Measurements from ENCODE around the gene PKLR.
"Not testable (repeated sequence)": the region's sequence is repeated elsewhere in the genome, so short reads cannot be mapped to it uniquely, and the experiment has no call there.

PKLR gene

DNA sequence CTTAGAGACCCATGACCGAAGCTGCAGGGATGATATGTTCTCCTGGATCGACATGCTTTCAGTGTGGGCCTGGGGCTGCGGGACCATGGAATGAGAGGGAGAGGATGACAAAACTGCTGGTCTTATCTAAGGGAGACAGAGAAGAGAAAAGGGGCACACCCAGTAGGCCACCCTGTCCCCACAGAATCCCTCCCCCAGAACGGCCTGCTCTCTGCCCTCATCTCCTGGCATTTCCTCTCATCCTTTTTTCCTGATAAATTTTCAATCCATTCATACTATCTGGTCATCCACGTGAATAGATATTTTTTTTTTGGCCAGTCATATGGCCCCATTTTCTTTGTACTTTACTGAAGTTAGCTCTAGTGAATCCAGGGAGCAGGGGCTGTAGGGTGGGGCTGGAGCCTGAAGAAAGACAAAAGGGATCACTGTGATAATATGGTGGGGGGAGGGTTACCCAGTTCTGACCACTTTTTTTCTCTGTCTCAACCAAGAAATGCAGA, at the start of gene PKLR:
TSS of gene PKLR (minus strand) at position 97 of the 500 bp plus-strand sequence. CDS start at position 54, 43 bp downstream.
- ATAC-seq (no peak), DNase-seq (no peak)

DNA sequence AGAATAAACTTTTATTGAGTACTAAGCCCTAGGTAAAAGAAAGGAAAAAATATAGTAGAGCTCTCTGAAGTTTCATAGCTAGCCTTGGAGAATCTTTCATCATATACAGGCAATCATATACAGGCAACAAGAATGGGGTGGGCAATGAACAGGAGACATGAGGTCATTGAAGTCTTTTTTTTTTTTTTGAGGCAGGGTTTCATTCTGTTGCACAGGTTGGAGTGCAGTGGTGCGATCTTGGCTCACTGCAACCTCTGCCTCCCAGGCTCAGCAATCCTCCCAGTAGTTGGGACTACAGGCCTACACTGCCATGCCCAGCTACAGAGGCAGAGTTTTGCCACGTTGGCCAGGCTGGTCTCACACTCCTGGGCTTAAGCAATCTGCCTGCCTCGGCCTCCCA, 41.6 kb upstream of the PKLR start:
- ATAC-seq: no peak
- DNase-seq: no peak

DNA sequence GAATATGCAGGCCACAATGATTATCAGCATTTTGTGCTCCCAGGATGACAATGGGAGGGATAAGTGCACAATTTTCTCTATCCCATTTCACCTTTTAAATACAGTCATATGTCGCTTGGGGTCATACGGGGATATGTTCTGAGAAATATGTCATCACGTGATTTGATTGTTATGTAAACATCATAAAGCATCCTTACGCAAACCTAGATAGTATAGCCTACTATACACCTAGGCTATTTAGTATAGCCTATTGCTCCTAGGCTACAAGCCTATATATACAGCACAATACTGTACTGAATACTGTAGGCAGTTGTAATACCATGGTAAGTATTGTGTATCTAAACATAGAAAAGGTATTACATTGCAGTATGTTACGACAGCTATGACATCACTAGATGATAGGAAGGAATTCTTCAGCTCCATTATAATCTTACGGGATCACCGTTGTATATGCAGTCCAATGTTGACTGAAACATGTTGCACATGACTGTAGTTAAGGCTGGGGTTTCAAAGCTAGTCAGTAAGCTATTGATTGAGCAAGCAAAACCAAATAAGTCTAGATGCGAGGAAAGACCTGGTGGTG, 38.4 kb upstream of the PKLR start:
- ATAC-seq: no peak
- DNase-seq: no peak

DNA sequence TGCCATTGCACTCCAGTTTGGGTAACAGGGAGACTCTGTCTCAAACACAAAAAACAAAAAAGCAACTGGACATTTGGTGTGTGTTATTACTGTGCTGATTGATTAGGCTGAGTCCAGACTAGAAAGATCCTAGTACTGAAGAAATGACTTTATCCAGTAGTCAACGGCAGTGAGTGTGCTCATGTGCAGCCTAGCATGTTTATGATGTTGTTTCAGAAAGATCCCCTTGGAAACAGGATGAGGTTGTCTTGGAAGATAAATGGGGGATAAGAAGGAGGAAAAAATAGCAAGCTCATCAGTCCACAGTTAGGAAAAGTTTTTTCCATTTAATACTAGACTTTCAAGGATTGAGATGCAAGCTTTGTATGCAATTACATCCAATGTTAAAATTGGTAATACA, 33.7 kb upstream of the PKLR start:
- ATAC-seq: no peak

DNA sequence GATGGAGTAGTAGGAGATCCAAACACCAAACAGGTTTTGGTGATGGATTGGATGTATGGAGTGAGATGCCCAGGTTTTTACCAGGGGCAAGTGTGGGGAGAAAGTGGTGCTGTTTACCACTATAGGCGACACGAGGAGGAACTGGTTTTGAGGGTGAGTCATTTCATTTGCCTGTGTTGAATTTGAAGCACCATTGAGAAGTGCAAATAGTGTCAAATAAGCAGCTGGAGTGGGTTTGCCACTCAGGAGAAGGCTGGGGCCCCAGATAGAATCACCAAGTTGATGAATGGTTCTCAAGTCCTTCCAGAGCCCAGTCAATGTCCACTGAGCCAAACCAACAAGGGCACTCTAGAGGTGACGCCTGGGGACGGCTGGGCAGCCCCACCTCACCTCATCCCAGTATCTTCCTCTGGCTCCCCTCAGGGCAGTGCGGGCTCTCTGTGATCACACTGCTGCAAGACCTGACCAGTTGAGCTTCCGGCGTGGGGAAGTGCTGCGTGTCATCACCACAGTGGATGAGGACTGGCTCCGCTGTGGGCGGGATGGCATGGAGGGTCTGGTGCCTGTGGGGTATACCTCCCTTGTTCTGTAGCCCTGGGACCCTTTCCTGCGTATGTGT, 28.9 kb upstream of the PKLR start:
- no peak for DNase-seq
- ATAC-seq: no peak

More for the DNA sequence above, 33.7 kb upstream of the PKLR start:
- DNase-seq: no peak

DNA sequence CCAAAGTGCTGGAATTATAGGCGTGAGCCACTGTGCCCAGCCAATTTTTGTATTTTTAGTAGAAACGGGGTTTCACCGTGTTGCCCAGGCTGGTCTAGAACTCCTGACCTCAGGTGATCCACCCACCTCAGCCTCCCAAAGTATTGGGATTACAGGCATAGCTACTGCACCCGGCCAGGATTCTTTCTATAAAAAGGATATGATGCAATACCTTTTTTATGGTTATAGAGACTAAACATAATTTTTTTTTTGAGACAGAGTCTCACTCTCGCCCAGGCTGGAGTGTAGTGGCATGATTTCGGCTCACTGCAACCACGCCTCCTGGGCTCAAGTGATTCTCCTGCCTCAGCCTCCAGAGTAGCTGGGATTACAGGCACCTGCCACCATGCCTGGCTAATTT, 27.6 kb upstream of the PKLR start:
- not testable (repeated sequence) for DNase-seq, ATAC-seq

DNA sequence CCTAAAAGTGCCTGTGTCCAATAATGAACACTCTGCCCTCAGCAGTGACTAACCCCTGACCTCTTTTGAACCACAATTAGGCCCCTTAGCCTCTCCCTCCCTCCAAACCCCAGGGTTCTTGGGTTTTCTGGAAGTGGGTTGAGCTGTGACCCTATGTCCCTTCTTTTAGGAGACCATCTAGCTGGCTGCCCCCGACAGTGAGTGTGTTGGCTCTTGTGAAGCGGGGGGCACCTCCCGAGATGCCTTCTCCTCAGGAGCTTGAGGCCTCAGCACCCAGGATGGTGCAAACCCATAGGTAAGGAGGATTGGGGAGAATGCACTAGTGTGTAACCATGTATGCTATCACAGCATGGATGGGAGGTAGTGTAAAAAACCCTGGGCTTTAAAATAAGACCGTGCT, 26.7 kb upstream of the PKLR start:
- DNase-seq (no peak), ATAC-seq (no peak)

DNA sequence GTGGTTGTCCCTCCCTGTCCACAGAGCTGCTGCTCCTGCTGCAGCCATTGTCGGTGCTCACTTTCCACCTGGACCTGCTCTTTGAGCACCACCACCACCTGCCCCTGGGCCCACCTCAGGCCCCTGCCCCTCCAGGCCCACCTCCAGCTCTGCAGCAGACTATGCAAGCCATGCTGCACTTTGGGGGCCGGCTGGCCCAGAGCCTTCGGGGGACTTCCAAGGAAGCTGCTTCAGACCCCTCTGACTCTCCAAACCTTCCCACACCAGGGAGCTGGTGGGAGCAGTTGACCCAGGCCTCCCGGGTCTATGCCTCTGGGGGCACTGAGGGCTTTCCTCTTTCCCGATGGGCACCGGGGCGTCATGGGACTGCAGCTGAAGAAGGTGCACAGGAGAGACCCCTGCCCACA, 25.4 kb upstream of the PKLR start:
- DNase-seq (no peak), ATAC-seq (no peak)

DNA sequence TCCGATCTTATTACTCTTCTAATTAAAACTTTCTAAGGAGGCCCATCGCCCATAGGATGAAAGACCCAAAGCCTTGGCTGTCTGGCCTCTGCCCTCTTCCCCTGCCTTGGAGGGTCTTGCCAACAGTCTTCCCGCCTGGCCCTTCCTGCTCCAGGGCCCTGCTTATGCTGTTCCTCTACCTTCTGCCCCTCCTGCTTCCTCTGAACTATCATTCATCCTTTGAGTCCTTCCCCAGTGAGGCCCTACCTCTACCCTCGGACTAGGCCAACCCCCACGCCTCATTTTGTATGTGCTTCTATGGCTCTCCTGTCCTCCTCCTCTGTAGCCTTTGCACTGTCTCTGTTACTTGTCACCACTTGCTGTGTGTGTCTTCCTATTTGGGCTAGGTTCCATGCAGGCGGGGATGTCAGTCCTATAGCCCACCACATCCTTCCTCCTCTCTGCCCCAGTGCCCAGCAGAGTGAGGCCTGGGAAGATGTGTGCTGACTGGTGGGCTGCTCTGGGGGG, 24.8 kb upstream of the PKLR start:
- no peak for DNase-seq
- no peak for ATAC-seq

DNA sequence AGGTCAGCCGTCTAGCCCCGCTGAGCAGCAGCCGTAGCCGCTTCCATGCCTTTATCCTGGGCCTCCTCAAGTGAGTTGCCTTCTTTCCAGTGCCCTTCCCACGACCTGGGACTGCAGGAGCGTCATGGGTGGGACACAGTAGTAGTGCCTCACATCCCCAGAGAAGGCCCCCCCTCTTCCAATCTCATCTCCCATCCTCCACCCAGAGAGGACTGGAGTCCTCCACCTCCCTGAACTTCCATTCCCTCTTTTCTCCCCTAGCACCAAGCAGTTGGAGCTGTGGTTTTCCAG, 24.3 kb upstream of the PKLR start:
- DNase-seq (no peak), ATAC-seq (no peak)

DNA sequence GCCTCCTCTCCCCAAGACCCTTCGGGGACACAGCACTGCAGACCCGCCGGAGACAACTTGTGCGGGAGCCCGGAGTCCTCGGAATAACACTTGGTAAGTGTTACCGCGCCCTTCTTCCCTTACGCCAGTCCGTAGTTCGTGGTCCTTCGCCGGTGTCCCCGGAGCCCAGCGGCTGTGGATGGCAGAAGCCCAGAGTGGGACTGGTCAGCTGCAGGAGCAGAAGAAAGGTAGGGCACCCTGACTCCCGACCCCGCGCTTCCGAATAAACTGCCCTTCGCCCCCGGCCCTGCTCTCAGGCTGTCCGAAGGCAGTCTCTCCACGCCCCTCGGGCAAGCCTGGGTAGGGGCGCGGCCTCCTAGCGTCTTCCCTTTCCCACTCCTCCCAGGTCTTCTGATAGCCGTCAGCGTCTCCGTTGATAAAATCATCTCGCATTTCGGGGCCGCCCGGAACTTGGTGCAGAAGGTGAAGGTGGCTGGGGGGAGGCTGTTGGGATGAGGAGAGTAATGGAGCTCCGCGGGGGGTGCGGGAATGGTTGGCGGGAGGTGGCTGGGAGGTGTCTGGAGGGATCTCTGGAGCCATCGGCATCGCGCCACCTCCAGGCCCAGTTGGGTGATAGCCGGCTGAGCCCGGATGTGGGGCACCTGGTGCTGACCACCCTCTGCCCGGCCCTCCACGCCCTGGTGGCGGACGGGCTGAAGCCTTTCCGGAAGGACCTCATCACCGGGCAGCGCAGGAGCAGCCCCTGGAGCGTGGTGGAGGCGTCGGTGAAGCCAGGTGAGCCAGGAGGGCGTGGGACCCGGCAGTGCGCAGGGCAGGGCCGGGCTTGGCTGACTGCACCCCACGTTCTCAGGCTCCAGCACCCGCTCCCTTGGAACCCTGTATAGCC, 23.7 kb upstream of the PKLR start:
- no peak for ATAC-seq
- peak; percentile 43 for DNase-seq

DNA sequence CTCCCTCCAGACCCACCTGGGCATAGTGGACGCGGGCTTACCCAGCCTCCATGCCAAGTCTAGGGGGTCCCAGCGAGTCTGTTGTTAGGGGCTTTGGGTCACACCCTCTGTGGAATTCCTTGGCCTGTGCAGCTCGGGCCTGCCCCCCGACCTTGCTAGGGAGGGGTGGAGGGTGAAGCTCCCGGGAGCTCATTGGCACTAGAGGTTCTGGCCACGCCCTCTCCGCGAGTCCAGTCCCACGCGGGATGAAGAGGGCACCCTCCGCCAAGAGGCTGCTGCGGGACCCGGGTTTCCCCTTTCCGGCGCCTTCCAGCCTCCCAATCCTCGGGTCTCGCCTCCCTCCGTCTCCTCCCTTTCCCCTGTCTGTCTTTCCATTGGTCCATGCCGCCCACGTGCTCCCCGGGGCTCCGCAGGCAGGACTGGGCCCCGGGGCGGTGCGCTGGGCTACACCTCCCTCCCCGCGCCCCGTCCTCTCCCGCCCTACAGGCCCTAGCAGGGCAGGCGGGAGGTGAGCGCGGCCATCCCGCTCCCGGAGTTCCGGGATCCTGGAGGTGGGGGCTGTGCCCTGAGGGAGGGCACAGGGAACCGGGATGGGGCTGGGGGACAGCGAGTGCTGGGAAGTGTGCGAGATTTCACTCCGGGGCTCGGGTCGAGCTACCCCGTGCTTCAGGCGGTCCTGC, 22.9 kb upstream of the PKLR start:
- ATAC-seq (peak; percentile 81), DNase-seq (peak; percentile 95)

DNA sequence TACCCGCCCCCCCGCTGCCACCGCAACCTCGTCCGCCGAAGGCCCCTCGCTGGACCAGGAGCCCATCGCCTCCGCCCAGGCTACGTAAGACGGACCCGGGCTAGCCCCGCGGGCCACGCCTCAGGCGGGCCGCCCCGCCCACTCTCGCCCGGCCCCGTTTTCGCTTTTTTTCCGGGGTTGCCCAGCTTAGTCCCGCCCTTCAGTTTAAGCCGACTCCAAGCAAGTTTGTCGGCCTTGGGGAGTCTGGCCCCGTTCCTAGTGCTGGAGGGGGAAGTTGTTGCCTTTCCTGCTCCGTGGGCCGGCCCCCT, 22.4 kb upstream of the PKLR start:
- ATAC-seq (peak; percentile 55), DNase-seq (peak; percentile 87)

DNA sequence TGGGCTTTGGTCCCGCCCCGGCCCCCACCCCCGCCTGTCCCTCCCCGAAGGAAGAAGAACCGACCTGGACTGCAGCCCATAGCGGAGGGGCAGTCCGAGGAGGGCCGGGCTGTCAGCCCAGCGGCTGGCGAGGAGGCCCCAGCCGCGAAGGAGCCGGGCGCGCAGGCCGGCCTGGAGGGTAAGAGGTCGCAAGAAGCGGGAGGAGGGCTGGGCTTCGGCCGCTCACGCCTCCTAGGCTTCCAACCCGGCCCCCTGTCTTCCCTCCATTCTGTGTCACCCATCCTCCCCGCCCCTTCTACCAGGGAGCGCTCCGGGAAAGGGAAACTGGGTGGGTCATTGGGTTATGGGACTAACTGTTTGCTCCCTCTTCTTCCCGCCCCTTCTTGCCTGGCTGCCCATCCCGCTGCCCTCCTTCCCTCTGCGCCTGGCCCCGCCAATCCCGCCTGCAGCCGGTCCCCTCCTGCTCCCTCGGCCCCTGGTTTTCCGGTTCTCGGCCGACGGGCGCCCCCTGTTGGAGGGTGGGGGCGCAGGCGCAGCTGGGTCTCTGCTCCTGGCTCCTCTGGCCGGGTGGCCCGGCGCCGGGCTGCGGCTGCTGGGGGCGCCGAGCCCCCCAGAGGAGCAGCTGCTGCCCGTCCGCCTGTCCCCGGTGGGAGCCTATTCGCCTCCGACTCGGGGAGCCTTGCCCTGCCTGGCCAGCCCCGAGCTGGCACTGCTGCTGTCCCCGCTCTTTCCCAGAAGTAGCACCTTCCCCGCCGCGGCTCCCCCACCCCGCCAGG, 21.9 kb upstream of the PKLR start:
- ATAC-seq (peak; percentile 61), DNase-seq (peak; percentile 95)

DNA sequence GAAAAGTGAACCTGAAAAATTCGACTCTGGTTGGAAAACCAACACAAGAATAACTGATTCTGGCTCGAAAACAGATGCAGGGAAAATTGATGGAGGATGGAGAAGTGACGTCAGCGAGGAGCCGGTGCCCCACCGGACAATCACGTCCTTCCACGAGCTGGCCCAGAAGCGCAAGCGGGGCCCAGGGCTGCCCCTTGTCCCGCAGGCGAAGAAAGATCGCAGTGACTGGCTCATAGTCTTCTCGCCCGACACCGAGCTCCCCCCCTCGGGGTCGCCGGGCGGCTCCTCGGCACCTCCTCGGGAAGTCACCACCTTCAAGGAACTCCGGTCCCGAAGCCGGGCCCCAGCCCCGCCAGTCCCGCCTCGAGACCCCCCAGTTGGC, 21.3 kb upstream of the PKLR start:
- DNase-seq: peak; percentile 29
- ATAC-seq: no peak

DNA sequence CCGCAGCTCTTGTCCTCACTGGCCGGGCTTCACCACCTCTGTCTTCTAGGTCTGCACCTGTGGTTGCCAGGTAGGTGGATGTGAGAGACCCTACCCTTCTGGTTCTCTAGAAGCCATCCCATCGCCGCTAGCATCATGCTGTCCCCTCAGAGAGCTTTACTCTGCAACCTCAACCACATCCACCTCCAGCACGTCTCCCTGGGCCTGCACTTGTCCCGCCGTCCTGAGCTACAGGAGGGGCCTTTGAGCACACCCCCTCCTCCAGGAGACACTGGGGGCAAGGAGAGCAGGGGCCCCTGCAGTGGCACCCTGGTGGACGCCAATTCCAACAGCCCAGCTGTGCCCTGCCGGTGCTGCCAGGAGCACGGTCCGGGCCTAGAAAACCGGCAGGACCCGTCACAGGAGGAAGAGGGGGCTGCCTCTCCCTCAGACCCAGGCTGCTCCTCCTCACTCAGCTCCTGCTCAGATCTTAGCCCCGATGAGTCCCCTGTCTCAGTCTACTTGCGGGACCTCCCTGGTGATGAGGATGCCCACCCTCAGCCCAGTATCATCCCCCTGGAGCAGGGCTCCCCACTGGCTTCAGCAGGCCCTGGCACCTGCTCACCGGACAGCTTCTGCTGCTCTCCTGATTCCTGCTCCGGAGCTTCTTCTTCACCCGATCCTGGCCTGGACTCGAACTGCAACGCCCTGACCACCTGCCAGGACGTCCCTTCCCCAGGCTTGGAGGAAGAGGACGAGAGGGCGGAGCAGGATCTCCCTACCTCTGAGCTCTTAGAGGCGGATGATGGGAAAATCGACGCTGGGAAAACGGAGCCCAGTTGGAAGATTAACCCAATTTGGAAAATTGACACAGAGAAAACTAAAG, 20.6 kb upstream of the PKLR start:
- peak; percentile 15 for DNase-seq
- ATAC-seq: no peak

DNA sequence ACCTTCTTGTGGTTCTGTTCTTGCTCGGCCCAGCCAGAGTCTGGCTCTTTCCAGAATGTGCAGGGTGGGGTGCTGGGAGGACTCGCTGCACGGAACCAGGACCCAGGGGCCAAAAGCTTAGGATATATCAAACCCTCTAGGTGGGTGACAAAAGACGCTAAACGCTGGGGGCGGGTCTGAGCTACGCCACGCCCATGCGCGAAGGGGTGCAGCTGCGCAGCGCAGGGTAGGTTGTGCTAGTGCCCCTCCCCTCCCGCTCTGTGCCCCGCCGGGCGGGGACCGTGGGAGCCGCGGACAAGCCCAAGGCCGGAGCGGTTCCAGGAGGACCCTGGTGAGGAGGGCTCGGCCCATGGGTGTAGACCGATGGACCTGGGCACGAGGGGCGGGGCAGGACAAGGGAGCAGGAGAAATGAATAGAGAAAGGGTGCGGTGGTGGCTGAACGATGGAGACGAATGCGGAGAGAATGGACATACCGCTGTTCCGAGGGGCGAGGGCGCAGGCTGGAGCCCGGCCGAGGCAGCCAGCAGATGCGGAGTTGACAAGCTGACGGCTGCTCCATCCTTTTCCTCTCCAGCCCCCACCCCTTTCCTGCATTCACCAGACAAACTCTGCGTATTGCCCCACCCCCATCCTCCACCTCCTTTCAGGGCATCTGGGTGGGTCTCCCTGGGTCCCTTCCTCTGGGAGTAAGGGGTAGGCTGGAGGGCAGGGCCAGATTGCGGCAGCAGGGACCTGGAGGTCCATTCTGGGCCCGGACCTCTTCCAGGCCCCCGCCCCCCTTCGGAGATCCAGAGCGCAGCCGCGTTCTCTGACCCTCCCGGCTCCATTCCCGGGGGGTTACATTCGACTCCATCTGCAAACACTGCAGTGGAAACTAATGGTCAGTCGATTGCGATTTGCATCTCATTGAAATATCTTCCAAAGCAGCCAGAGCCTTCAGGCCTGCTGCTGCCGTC, 19.7 kb upstream of the PKLR start, which contains the start of gene RUSC1:
TSS of gene RUSC1 (plus strand) at position 234 of the 957 bp plus-strand sequence. CDS start 880 bp downstream, outside the sequence.
- DNase-seq: peak; percentile 82
- peak; percentile 20 for ATAC-seq

DNA sequence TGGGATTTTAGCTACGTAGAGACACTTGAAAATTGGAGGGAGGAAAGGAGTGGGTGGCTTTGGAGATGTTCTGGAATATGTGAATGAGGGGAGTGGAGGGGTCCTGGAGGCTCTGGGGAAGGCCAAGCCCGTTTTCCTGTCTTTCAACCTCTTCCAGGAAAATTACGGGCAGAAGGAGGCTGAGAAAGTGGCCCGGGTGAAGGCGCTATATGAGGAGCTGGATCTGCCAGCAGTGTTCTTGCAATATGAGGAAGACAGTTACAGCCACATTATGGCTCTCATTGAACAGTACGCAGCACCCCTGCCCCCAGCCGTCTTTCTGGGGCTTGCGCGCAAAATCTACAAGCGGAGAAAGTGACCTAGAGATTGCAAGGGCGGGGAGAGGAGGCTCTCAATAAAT, 19.0 kb upstream of the PKLR start:
- no peak for ATAC-seq
- no peak for DNase-seq

DNA sequence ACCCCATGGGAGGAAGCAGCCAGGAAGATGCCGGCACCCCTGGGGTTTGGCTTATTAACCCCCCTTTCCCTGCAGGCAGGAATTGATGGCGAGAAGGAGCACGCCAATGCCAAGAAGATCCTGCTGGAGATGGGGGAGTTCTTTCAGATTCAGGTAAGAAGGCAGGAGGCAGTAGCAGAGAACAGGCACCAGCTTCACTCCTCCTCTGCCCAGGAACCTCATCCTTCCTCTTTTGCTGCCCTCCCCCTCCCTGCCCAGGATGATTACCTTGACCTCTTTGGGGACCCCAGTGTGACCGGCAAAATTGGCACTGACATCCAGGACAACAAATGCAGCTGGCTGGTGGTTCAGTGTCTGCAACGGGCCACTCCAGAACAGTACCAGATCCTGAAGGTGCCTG, 18.3 kb upstream of the PKLR start:
- DNase-seq (no peak), ATAC-seq (no peak)

DNA sequence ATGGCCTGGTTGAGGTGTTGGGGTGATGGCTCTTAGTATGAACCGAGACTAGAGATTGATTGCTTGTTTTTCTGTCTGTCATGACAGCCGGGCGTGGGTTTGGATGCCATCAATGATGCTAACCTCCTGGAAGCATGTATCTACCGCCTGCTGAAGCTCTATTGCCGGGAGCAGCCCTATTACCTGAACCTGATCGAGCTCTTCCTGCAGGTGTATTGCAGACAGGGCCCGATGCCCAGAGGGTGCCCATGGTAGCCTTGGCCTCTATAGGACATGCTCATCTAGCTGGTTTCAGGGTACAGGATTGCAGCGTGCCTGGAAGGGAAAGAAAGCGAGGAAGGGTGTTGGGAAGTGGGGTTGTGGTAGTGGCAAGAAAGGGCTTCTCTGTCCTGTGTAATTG, 16.8 kb upstream of the PKLR start:
- ATAC-seq: no peak
- no peak for DNase-seq
